22Rv1 (cell line): ENCODE results near the gene EML6.

ENCODE experiments used
- ZFX ChIP-seq: fragments of 450-650 bp; IDR thresholded peaks from 2 replicates; pipeline ENCODE4 v1.6.1; 2017; ENCODE audit warnings: antibody characterized with exemption, borderline replicate concordance
- TF ChIP-seq, protein P1 (sequence below): fragments of 450-650 bp; IDR thresholded peaks from 2 replicates; pipeline ENCODE4 v1.5.1; 2017; ENCODE audit warnings: mild to moderate bottlenecking

DNA sequence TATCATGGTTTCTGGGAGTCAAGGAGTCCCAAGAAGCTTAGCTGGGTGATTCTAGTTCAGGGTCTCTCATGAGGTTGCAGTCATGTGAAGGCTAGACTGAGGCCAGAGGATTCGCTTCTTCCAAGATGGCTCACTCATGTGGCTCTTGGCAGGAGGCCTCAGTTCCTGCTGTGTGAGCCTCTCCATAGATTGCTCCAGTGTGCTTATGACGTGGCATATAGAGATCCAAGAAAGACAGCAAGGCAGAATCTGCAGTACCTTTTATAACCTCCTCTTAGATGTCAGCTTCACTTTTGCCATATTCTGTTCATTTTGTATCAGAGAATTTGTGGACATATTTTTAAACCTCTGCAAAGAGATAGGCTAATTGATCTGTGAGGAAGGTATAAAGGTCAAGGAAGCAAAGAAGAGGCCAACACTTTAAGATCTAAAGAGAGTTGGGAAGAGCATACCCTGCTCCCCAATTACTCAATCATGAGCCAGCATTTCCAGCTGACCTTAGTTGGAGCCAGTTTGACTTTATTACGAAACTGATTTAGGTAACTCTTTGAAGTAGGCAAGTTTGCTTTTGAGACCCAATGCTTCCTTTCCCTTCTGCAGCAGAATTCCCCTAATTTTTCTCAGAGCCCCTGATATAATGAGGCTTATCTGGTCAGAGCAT is 134.7 kb downstream of the EML6 start:
- TF ChIP-seq, protein P1, sequence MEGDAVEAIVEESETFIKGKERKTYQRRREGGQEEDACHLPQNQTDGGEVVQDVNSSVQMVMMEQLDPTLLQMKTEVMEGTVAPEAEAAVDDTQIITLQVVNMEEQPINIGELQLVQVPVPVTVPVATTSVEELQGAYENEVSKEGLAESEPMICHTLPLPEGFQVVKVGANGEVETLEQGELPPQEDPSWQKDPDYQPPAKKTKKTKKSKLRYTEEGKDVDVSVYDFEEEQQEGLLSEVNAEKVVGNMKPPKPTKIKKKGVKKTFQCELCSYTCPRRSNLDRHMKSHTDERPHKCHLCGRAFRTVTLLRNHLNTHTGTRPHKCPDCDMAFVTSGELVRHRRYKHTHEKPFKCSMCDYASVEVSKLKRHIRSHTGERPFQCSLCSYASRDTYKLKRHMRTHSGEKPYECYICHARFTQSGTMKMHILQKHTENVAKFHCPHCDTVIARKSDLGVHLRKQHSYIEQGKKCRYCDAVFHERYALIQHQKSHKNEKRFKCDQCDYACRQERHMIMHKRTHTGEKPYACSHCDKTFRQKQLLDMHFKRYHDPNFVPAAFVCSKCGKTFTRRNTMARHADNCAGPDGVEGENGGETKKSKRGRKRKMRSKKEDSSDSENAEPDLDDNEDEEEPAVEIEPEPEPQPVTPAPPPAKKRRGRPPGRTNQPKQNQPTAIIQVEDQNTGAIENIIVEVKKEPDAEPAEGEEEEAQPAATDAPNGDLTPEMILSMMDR, result no peak
- no peak for TF ChIP-seq ZFX
